H1 (cell line): ENCODE results near the gene TBC1D17. TPM values are rescaled to one million over a fixed set of nuclear protein-coding genes. Genes with fewer than 3 reads are reported as not detected.

Experiments
- BCL11A ChIP-seq, 2 experiments: IDR thresholded peaks; one replicate each; pipeline ENCODE4 v1.6.1; 2011; ENCODE audit warnings: low read depth in 2 of 2, low read length in 2 of 2, mild to moderate bottlenecking in 2 of 2
- CBX8 ChIP-seq: fragments of 300-800, 300-1000 bp; sonication (generic); IDR thresholded peaks from 2 replicates; pipeline ENCODE4 v1.7.1; 2016; ENCODE audit warnings: low read depth, low read length, borderline replicate concordance
- CHD2 ChIP-seq: IDR thresholded peaks from 2 replicates; pipeline ENCODE4 v1.6.1; 2012; ENCODE audit warnings: low read length, improper control_type of control experiment
- CTBP2 ChIP-seq: IDR thresholded peaks from 2 replicates; pipeline ENCODE4 v1.7.0; 2011; ENCODE audit warnings: borderline replicate concordance, mild to moderate bottlenecking, moderate library complexity, mixed read lengths, low read length; ENCODE audit not compliant: insufficient read depth, insufficient read length
- EGR1 ChIP-seq: IDR thresholded peaks from 2 replicates; pipeline ENCODE4 v1.6.1; 2011; ENCODE audit warnings: low read depth, low read length, borderline replicate concordance
- EP300 ChIP-seq, 2 experiments: IDR thresholded peaks; 1 replicate in 1 of 2; 2 replicates in 1 of 2; pipeline ENCODE4 v1.6.1; 2011 to 2012; ENCODE audit warnings: low read depth in 2 of 2, low read length in 2 of 2, mild to moderate bottlenecking in 2 of 2, borderline replicate concordance in 1 of 2, inconsistent platforms in 1 of 2, moderate library complexity in 1 of 2
- GTF2F1 ChIP-seq: IDR thresholded peaks from 2 replicates; pipeline ENCODE4 v1.6.1; 2012; ENCODE audit warnings: low read depth, low read length, improper control_type of control experiment, borderline replicate concordance
- KDM1A ChIP-seq: fragments of 200-600, 300-600 bp; sonication (generic); IDR thresholded peaks from 2 replicates; pipeline ENCODE4 v1.7.1; 2016; ENCODE audit warnings: mild to moderate bottlenecking, low read length, borderline replicate concordance
- KDM5A ChIP-seq: fragments of 200-600 bp; IDR thresholded peaks from 2 replicates; pipeline ENCODE4 v1.7.1; 2012; ENCODE audit warnings: mild to moderate bottlenecking, low read length, inconsistent platforms, mixed read lengths
- NANOG ChIP-seq: IDR thresholded peaks from 2 replicates; pipeline ENCODE4 v1.6.1; 2011; ENCODE audit warnings: low read length, low read depth, mild to moderate bottlenecking, inconsistent platforms; ENCODE audit not compliant: insufficient read depth, poor library complexity, severe bottlenecking
- POLR2A ChIP-seq, 2 experiments: IDR thresholded peaks; 1 replicate in 1 of 2; 2 replicates in 1 of 2; pipeline ENCODE4 v1.6.1; 2011; ENCODE audit warnings: low read depth in 2 of 2, low read length in 2 of 2, mild to moderate bottlenecking in 2 of 2; ENCODE audit errors: control extremely low read depth in 1 of 2
- RFX5 ChIP-seq: IDR thresholded peaks from 2 replicates; pipeline ENCODE4 v1.6.1; 2011; ENCODE audit warnings: low read depth, low read length, improper control_type of control experiment, borderline replicate concordance
- SAP30 ChIP-seq: fragments of 300-600 bp; sonication (generic); IDR thresholded peaks from 2 replicates; pipeline ENCODE4 v1.7.1; 2012; ENCODE audit warnings: low read length, moderate library complexity, mild to moderate bottlenecking, inconsistent platforms; ENCODE audit not compliant: insufficient read depth, insufficient replicate concordance
- SP1 ChIP-seq: IDR thresholded peaks from 2 replicates; pipeline ENCODE4 v1.6.1; 2011; ENCODE audit warnings: low read depth, low read length
- TAF7 ChIP-seq: optimal IDR thresholded peaks from 2 replicates; pipeline ENCODE3; 2011; ENCODE audit warnings: low read depth, mild to moderate bottlenecking, inconsistent platforms, low read length, moderate library complexity, borderline replicate concordance
- polyA plus RNA-seq, 7 experiments: library from polyadenylated mRNA; depleted of rRNA in 3 of 7; stranded (reverse) in 5 of 7; unstranded in 2 of 7; fragments of >200 nt in 5 of 7; fragments of 200-250 nt in 2 of 7; gene quantifications; 1 replicate in 5 of 7; 2 replicates in 1 of 7; 4 replicates in 1 of 7; pipeline versions ENCODE4 v1.2.1 to v1.2.3, GENCODE V29; 2011 to 2013; ENCODE audit warnings: missing spikeins in 2 of 7, mixed read lengths in 2 of 7
- total RNA-seq: library from RNA; stranded (reverse); fragmentation: NEBNext Ultra II Directional; extraction: Animal tissue kit (Norgen Biotek cat#: 25700); gene quantifications from 2 replicates; pipeline ENCODE4 v1.2.1, GENCODE V29; 2021
- TF ChIP-seq, protein P1 (sequence below): IDR thresholded peaks from 2 replicates; pipeline ENCODE4 v1.6.1; 2012; ENCODE audit warnings: inconsistent platforms
- TF ChIP-seq, protein P2 (sequence below): IDR thresholded peaks from 2 replicates; pipeline ENCODE4 v1.6.1; 2011; ENCODE audit warnings: low read length, improper control_type of control experiment
- TF ChIP-seq, protein P3 (sequence below), 3 experiments: IDR thresholded peaks; 1 replicate in 2 of 3; 2 replicates in 1 of 3; pipeline versions ENCODE4 v1.5.1 to v1.6.1; 2011; ENCODE audit warnings: low read length in 3 of 3, mild to moderate bottlenecking in 3 of 3, inconsistent platforms in 2 of 3, low read depth in 1 of 3, moderate library complexity in 1 of 3; ENCODE audit not compliant: insufficient read depth in 1 of 3; ENCODE audit errors: control extremely low read depth in 1 of 3

Gene TBC1D17
- total and polyA plus RNA-seq, 2 of the 8 experiments (the other 6 are each of a cell fraction or from before 2014, with no cell fraction given): 30.3 to 44.9 TPM

DNA sequence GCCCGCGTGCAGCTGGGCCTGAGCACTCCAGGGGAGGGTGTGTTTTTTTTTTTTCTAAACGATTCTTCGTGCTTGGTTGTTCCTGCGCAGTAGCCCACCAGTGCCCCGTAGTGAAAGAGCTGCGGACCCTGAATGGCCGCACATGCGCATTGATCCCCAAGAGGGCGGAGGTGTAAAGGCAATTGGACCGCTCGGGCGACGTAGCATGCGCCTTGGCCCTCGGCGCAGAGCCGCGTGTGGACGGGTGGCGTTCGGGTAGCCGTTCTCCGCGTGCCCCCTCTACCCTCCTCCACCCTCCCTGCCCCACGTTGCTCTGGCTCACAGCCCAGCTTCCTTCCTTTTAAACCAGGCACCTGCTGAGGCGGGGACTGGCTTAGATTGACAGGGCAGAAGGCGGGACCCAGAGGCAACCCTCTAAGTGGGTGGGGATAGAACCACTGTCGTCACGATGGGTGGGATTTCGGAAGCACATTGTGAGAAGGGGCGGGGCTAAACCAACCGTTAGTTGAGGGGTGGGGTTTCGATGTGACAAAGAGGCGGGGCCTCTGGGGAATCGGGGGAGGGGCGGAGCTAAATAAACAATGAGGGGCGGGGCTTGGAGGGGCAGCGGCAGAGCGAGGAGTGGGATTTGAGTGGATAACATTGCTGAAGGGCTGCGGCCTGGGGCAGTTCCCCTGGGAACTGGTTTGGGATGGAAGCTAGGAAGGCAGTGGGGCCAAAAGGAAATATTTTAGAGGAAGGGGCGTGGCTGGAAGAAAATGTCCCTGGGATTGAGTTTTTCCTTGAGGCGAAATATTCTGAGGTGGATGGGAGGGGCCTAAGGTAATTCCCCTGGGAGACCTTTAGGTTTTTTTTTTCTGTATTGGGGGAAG lies 52.3 kb downstream of the TBC1D17 start (continued):
- TF ChIP-seq BCL11A (IDR thresholded peaks at IDR 0.05; ENCODE audit: low read depth in 2 of 2, low read length in 2 of 2) (no peak), TAF7 (peak; percentile 91), KDM1A (no peak), POLR2A (IDR thresholded peaks at IDR 0.05; ENCODE audit: control extremely low read depth in 1 of 2, low read depth in 2 of 2, low read length in 2 of 2) (peak; percentile 97 to 99), KDM5A (no peak), CBX8 (no peak), EGR1 (no peak), GTF2F1 (peak; percentile 86; the same call in 1 of the 2 replicates), RFX5 (no peak), SP1 (no peak), CHD2 (no peak), CTBP2 (no peak), NANOG (no peak), EP300 (IDR thresholded peaks at IDR 0.05; ENCODE audit: borderline replicate concordance in 1 of 2, low read depth in 2 of 2, low read length in 2 of 2) (no peak), SAP30 (no peak)
- TF ChIP-seq, protein P1, sequence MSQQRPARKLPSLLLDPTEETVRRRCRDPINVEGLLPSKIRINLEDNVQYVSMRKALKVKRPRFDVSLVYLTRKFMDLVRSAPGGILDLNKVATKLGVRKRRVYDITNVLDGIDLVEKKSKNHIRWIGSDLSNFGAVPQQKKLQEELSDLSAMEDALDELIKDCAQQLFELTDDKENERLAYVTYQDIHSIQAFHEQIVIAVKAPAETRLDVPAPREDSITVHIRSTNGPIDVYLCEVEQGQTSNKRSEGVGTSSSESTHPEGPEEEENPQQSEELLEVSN: peak; percentile 78; the same call in 1 of the 2 replicates
- TF ChIP-seq, protein P2, sequence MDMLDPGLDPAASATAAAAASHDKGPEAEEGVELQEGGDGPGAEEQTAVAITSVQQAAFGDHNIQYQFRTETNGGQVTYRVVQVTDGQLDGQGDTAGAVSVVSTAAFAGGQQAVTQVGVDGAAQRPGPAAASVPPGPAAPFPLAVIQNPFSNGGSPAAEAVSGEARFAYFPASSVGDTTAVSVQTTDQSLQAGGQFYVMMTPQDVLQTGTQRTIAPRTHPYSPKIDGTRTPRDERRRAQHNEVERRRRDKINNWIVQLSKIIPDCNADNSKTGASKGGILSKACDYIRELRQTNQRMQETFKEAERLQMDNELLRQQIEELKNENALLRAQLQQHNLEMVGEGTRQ: 0 out of 2 replicates have a peak, but pooled peaks have one; percentile 12
- TF ChIP-seq, protein P3, sequence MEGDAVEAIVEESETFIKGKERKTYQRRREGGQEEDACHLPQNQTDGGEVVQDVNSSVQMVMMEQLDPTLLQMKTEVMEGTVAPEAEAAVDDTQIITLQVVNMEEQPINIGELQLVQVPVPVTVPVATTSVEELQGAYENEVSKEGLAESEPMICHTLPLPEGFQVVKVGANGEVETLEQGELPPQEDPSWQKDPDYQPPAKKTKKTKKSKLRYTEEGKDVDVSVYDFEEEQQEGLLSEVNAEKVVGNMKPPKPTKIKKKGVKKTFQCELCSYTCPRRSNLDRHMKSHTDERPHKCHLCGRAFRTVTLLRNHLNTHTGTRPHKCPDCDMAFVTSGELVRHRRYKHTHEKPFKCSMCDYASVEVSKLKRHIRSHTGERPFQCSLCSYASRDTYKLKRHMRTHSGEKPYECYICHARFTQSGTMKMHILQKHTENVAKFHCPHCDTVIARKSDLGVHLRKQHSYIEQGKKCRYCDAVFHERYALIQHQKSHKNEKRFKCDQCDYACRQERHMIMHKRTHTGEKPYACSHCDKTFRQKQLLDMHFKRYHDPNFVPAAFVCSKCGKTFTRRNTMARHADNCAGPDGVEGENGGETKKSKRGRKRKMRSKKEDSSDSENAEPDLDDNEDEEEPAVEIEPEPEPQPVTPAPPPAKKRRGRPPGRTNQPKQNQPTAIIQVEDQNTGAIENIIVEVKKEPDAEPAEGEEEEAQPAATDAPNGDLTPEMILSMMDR (IDR thresholded peaks at IDR 0.05; ENCODE audit: control extremely low read depth in 1 of 3, insufficient read depth in 1 of 3, low read depth in 1 of 3, low read length in 3 of 3): no peak
